ENCODE data around the gene MMP25.

Gene MMP25

DNA sequence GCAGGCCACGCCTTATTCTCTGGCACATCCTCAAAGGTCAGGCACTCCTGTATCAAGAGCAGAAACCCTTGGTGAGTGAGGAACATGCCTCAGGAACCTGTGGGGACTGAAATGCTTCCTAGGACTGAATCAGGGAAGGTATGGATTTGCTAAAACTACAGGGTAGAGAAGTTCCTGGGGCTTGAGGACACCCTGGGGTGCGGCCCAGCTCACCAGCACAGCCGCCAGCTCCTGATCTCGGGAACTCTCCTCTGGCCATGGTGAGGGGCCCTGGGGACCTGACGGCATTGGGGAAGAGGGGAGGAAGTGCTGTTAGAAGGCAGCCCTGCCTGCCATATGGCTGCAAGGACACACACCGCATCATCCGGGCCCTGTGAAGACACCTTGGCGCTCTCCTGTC lies 45.2 kb downstream of the MMP25 start:
- no peak for DNase-seq (ENCODE audit: low read depth, low spot score)

GRCh38 chr16:3092501-3092941 lies 46.2 kb downstream of the MMP25 start:
- no peak for DNase-seq (ENCODE audit: low read depth, low spot score)

DNA sequence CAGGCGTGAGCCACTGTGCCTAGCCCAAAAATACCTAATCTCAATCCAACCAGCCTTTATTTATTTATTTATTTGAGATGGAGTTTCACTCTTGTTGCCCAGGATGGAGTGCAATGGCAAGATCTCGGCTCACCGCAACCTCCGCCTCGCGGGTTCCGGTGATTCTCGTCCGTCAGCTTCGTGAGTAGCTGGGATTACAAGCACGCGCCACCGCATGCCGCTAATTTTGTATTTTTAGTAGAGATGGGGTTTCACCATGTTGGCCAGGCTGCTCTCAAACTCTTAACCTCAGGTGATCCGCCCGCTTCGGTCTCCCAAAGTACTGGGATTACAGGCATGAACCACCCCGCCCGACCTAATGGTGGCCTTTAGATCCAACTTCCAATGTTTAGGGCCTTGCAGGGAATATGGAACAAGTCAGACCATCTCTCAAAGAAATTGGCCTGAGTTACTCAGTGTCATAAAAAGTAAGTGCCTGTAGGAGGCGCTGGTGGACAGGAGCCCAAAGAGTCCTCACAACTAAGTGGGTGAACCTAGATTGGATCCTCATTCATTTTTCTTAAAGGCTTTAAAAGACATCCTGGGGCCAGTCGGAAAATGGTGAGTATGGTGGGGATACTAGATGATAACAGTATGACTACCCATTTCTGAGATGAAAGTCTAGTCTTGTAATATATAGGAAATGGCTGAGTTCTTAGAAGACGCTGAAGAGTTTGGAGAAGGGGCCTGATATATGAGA lies 48.1 kb downstream of the MMP25 start:
- no peak for DNase-seq (ENCODE audit: low read depth, low spot score)

DNA sequence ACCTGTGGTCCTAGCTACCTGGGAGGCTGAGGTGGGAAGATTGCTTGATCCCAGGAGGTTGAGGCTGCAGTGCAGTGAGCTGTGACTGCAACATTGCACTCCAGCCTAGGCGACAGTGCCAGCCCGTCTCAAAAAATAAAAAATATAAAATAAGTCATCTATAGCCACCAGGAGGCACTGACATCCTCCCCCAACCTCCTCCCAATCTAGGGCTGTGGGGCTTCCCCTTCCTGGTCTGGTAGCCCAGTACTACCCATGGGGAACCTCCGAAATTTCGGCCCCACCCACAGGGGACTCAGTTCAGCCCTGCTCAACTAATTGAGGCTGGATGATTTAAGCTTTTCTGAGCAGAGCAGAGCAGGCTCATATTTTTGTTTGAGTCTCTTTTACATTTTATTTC lies 49.5 kb downstream of the MMP25 start:
- DNase-seq (ENCODE audit: low read depth, low spot score) = no peak

- DNase-seq (ENCODE audit: low read depth, low spot score) = no peak
Measured at GRCh38 chr16:3096362-3096761, 50.0 kb downstream of the MMP25 start.

DNA sequence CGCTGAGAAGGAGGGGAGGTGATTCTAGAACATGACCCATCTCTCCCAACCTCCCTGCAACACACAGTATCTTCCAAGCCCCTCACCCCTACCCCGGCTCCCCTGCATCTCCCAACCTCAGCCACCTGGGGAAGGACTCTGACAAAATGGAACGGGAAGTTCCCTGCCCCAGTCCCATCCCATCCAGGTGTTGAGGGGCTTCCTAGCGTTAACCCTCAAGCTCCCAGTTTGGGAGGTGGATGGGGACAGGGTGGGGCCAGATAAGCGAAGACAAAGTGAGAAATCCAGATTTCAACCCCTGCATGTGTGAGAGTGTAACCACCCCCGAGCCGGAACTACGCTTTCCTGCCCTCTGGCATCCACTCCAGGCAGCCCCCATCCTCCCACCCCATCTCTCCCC lies 50.9 kb downstream of the MMP25 start:
- DNase-seq (ENCODE audit: low read depth, low spot score) = no peak

DNA sequence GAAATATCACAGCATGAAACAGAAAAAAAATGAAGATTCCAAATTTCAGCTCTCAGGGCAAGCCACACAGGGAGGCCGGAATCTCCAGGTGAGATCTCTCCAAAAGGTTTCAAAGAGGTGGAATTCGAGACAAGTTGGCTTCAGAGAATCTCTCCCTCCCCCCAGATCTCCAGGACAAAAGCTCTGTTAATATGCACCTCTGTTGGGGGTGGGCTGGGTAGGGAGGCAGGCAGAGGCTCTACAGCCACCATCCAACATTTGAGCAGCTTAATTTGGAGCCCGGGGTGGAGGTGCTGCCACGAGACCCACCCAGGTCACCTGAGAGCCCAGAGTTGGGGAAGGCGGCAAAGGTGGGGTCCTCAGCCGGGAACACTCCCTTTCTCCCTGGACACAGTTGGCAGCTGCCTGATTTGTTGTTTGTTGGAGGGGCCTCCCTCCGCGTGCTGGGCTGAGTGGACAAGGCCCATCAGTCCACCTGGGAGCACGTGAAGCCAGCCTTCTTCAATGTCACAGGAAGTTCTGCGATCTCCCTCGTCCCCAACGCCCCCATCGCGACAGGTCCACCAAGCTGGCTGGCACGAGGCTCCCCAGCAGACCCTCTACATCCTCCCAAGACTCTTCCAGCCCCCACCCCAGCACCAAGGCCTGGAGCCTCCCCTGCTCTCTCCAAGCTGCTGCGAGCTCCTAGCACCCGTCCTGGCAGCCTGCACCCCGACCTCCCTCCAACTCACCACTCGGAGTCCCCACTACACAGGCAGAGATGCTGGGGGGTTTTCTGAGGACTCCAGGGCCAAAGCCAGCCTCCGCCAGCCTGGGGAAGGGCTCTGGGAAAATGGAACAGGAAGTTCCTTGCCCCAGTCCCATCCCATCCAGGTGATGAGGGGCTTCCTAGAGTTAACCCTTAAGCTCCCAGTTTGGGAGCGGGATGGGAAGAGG lies 52.4 kb downstream of the MMP25 start, which contains the start of gene ZSCAN10:
Gene ZSCAN10, minus strand, starts transcription at position 836 of the 936 bp plus-strand sequence. CDS start 6,357 bp downstream, outside the sequence.
- no peak for DNase-seq (ENCODE audit: low read depth, low spot score)

DNA sequence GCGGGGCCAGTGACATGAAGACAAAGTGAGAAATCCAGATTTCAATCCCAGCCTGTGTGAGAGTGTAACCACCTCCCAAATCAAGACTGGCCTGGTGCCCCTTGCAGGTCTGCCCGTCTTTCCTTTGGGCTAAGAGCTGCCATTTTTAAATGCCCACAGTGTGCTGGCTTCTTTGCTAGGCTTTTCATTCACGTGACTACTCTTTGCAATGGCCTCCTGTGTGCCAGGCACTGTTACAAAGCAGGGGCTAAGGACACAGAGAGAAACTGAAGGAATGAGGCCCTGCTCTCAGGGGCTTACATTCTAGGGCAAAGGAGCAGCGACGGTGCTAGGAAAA lies 53.0 kb downstream of the MMP25 start:
- no peak for DNase-seq (ENCODE audit: low read depth, low spot score)

DNA sequence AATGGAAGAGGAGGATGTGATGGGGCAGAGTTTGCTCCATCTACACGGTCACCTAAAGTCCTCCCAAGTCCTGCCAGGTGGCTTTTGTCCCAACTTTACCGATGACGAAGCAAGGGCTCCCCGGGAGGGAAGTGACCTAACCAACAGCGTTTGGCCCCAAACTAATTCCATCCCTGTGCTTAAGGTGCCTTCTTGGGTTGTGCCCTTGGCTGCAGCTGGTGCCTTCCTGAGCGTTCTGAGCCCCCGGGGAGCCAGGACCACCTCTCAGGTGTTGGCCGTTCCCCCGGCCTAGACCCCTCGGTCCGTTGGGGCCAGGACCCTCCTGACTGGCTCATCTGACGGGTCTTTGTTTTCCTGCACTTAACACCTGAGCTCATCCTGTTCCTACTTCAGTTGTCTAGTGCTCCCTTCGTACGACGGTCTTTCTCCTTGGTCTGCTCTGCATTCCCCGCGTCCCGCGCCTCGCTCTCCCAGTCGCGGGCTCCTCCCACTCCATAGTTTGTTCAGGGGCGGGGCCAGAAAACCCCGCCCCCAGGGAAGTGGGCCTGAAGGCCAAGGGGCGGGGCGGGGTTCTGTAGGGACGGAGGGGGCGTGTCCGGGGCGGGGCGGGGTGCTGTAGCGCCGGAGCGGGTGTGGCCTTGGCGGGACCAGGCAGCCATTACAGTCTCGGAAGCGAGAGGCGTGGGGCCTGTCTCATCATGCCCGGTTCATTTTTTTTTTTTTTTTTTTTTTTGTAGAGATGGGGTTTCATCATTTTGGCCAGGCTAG lies 53.6 kb downstream of the MMP25 start:
- no peak for DNase-seq (ENCODE audit: low read depth, low spot score)

DNA sequence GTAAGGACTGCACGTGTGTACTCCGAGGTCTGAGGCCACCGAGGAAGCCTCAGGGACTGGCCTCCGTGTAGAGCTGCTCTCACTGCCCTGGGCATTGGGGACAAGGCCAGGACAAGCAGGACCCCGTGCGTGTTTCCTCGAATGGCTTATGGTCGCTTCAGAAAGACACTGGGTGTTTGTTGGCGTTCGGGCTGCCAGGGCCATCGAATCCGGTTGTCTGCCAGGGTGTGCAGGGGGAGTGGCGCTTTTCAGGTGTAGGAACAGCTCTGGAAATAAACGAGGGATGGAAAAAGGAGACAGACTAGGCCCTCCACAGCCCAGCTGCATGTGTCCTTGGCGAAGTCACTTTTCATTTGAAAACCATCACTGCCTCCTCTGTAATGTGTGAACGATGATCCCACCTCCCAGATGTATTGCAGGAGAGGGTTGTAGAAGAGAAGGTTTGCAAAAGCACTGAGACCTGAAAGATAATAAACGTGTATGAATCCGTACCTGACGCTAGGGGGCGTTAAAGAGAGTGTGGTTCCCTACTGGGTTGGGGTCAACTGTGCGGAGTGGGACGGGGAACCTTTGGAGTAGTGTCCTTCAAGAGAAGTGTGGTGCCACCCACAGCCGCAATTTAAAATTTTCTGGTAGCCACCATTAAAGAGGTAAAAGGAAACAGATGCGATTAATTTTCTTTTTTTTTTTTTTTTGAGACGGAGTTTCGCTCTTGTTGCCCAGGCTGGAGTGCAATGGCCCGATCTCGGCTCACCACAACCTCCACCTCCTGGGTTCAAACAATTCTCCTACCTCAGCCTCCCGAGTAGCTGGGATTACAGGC lies 54.9 kb downstream of the MMP25 start:
- no peak for DNase-seq (ENCODE audit: low read depth, low spot score)

DNA sequence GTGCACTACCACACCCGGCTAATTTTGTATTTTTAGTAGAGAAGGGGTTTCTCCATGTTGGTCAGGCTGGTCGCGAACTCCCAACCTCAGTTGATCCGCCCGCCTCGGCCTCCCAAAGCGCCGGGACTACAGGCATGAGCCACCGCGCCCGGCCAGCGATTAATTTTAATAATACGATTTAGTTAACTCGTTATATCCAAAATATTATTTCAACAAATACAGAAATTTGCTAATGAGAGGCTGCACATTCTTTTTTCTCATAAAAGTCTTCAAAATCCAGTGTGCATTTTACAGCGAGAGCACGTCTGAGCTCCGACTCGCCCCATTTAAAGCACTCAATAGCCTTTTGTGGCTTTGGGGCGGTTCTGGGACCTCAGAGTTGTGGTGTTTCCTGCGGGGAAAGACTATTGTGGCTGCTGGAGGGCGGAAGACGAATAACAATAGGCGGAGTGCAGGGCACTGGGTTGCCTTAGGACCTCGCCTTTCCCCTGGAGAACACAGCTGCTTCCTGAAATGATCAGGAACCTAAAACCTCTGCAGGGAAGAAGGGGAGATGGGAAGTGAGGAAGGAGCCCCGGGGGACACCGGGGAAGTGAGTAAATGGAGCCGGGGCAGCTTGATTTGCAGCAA lies 55.6 kb downstream of the MMP25 start:
- DNase-seq (ENCODE audit: low read depth, low spot score) = no peak

DNA sequence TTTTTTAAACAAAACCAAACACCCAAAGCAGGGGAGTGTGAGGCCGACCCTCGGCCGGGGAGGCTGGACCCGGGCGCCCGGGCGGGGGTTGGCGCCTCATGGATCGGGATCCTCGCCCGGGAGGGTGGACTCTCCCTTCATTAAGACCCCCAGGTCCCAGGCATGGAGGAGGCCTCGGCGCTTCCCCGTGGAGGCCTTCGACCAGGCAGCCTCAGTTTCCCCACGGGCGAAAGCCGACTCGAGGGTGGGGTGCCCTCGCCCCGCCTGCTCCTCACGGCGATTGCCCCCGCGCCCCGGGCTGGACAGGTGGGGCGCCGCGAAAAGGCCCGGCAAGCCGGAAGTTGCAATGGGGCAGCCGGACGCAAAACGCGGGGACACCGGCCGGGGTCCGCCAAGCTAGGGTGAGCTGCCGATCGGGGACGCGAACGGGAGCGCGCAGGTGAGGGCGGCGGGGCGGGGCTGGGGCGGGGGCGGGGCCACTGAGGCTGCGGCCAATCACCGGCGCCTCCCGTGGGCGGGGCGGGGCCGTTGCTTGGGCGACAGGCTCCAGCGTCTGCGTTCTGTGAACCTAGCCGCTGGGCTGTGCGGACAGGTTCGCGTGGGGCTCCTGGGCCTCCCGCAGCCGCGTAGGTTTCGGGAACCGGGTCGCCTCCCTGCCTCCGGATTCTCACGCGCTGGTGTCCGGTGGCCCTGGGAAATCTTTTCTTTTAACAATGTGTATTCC lies 60.0 kb downstream of the MMP25 start:
- DNase-seq (ENCODE audit: low read depth, low spot score) = no peak
